Stimulated activated CD4-positive, alpha-beta T cell treated with anti-CD3 and anti-CD28 coated beads, Interleukin-2, amount 100 ng/mL, for 24 hours (primary cell): ENCODE data around the gene CYP26A1.

Experiments
- DNase-seq, 2 donors: peaks; one replicate each; pipeline ENCODE4 v3.0.0-alpha.2; 2020

CYP26A1 gene

DNA sequence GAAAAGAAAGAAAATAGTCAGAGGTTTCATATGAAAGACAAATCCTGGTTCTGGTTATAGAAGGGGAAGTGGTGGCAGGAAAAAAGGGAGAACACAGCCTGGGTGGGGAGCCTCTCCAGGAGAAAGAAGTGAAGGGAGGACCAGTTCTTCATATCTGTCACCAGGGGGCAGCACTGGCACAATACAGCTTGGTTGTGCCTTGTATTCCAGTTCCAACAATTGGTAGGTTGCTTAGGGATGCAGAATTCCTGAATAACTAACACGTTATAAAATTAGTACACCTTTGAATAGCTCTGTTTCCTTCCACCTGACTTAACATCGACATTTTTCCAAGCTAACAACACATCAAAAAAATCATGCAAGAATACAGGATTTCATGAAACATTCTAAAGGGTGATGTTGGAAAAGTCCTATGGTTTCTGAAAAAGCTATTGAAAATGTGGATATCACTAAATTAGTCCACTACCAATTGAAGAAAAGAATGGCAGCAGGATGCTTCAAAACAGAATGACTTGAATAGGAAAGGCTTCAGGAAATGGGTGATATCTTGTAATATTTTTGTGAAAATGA, 52.9 kb downstream of the CYP26A1 start:
- DNase-seq, result peak in 1 of 2 donors; percentile 16
